ENCODE data around the gene UROC1.

- TF ChIP-seq CTCF (IDR thresholded peaks at IDR 0.05) = no peak
- no peak for TF ChIP-seq EZH2 (IDR thresholded peaks at IDR 0.05; ENCODE audit: borderline replicate concordance, insufficient read depth, low read depth, low read length, poor library complexity, severe bottlenecking)
Measured at GRCh38 chr3:126465928-126466544, 51.5 kb downstream of the UROC1 start.
